ENCODE measurements around the gene CFAP77. TPM values are rescaled to one million over a fixed set of nuclear protein-coding genes. Genes with fewer than 3 reads are reported as not detected.

CFAP77 gene
- total RNA-seq, 4 donors from 2014 or later = 0.66 TPM; not detected in 3

DNA sequence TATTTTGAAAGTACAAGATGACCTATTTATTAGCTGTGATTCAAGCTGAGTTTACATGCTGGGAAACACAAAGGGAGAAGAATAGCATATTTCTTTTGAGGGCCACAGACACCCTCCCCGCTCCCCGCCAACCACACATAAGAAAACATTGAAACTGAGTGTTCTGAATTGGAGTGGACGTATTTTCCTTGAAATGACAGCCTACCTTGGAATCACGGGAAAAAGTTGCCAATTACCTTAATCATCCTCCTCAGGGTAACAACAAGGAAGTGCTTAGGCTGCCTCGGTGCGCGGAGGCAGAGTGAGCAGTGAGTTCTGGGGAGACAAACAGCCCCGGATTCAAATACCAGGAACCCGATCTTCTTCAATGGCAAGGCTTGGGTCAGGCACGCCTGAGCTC, 31.4 kb downstream of the CFAP77 start:
- no peaks in the 10 kb centered on the region for H3K36me3 ChIP-seq
- DNase-seq (ENCODE audit: low spot score in 2 of 2) = no peak
- TF ChIP-seq POLR2A (IDR thresholded peaks at IDR 0.05) (no peak), EP300 (IDR thresholded peaks at IDR 0.05) (no peak)
- TF ChIP-seq, protein P1, sequence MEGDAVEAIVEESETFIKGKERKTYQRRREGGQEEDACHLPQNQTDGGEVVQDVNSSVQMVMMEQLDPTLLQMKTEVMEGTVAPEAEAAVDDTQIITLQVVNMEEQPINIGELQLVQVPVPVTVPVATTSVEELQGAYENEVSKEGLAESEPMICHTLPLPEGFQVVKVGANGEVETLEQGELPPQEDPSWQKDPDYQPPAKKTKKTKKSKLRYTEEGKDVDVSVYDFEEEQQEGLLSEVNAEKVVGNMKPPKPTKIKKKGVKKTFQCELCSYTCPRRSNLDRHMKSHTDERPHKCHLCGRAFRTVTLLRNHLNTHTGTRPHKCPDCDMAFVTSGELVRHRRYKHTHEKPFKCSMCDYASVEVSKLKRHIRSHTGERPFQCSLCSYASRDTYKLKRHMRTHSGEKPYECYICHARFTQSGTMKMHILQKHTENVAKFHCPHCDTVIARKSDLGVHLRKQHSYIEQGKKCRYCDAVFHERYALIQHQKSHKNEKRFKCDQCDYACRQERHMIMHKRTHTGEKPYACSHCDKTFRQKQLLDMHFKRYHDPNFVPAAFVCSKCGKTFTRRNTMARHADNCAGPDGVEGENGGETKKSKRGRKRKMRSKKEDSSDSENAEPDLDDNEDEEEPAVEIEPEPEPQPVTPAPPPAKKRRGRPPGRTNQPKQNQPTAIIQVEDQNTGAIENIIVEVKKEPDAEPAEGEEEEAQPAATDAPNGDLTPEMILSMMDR (IDR thresholded peaks at IDR 0.05) = no peak
- no peaks in the 10 kb centered on the region for H3K4me1 ChIP-seq
- no peaks in the 10 kb centered on the region for H3K9me3 ChIP-seq
- H3K4me3 ChIP-seq = no peak overlapping the region
- peaks cover 0 to 63% of the 10 kb centered on the region in 2 donors for H3K27me3 ChIP-seq
- no peak overlapping the region for H3K27ac ChIP-seq
- 45 to 47% methylated on average over 10 of the region's 10 CpGs for WGBS, 2 donors

DNA sequence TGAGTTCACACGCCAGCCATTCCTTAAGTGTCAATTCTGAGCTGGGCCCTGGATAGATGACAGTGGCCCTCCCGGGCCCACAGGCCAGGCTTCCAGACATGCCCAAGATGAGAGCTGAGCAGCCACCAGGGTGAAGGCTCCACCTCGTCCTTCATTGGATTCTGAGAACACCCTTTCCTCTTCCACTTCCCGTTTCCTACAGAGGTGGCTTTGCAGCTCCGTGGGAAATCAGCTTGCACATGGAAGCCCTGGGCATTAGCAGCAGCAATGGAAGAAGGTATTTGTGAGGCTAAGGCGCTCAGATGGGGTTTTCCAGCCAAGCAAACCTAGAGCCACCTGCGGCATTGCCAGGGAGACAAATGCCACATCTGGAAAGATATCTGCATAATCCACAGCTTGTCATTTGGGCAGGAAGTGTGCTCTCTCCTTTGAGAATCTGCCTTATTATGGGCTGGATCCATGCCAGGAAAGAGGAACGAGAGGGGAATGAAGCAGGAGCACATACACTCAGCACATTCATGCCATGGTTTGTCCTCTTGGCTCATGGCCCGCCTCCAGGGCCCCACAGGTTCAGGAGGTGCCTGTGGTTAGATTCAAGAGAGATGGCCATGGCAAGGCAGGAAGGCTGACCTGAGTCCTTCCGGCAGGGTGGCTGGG, 34.1 kb downstream of the CFAP77 start:
- Histone ChIP-seq H3K4me1 (no peaks in the 10 kb centered on the region), H3K9me3 (no peaks in the 10 kb centered on the region), H3K27me3 (peaks cover 0 to 64% of the 10 kb centered on the region in 2 donors), H3K4me3 (no peak overlapping the region), H3K27ac (no peak overlapping the region), H3K36me3 (no peaks in the 10 kb centered on the region)
- TF ChIP-seq, protein P1 (IDR thresholded peaks at IDR 0.05) = no peak
- TF ChIP-seq EP300 (IDR thresholded peaks at IDR 0.05) (no peak), POLR2A (IDR thresholded peaks at IDR 0.05) (no peak)
- WGBS, 2 donors = 54 to 57% methylated on average over 10 of the region's 10 CpGs
- no peak for DNase-seq (ENCODE audit: low spot score in 2 of 2)

DNA sequence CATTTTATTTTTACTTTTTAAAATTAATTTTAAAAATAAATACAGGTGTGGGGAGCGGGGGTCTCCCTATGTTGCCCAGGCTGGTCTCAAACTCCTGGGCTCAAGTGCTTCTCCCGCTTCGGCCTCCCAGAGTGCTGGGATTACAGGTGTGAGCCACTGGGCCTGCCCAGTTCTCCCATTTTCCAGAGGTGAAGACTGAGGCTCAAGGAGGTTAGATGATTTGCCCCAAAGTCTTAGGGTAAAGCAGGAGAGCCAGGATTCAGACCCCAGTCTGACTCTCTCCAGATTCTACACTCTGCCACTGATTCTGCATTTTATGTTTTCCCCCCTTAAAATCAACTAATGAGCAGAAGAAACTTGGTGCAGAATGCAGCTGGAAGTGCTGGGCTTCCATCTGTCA, 36.9 kb downstream of the CFAP77 start:
- H3K4me3 ChIP-seq = no peak overlapping the region
- no peaks in the 10 kb centered on the region for H3K4me1 ChIP-seq
- peaks cover 0 to 41% of the 10 kb centered on the region in 2 donors for H3K27me3 ChIP-seq
- no peak overlapping the region for H3K27ac ChIP-seq
- H3K9me3 ChIP-seq = no peaks in the 10 kb centered on the region
- 97 to 100% methylated on average over 3 of the region's 3 CpGs for WGBS, 2 donors
- H3K36me3 ChIP-seq = no peaks in the 10 kb centered on the region
- DNase-seq (ENCODE audit: low spot score in 2 of 2) = no peak
- TF ChIP-seq EP300 (IDR thresholded peaks at IDR 0.05) (no peak), POLR2A (IDR thresholded peaks at IDR 0.05) (no peak)
- TF ChIP-seq, protein P1 (IDR thresholded peaks at IDR 0.05) = no peak

DNA sequence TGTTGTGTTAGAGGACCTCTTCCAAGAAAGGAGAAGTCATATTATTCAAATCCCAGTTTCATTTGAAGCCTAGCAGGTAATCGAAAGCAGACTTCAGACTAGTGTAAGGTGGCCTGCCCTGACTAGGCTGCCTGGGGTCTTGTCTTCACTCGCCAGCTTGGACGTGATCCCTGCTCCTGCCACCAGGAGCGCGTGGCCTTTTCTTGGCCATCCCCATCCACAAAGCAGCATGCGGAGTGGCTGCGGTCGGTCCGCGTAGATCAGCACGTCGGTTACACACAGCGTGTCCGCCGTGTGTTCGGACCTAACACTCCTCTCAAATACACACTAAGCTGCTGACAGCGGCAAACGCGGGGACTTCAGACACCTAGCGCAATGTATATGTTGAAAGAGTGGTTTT, 37.3 kb downstream of the CFAP77 start:
- Histone ChIP-seq H3K27ac (no peak overlapping the region), H3K36me3 (no peaks in the 10 kb centered on the region), H3K4me3 (no peak overlapping the region), H3K9me3 (no peaks in the 10 kb centered on the region), H3K27me3 (peaks cover 0 to 36% of the 10 kb centered on the region in 2 donors), H3K4me1 (no peaks in the 10 kb centered on the region)
- 57 to 60% methylated on average over 20 of the region's 20 CpGs for WGBS, 2 donors
- TF ChIP-seq EP300 (IDR thresholded peaks at IDR 0.05) (no peak), POLR2A (IDR thresholded peaks at IDR 0.05) (no peak)
- TF ChIP-seq, protein P1 (IDR thresholded peaks at IDR 0.05) = no peak
- no peak for DNase-seq (ENCODE audit: low spot score in 2 of 2)

DNA sequence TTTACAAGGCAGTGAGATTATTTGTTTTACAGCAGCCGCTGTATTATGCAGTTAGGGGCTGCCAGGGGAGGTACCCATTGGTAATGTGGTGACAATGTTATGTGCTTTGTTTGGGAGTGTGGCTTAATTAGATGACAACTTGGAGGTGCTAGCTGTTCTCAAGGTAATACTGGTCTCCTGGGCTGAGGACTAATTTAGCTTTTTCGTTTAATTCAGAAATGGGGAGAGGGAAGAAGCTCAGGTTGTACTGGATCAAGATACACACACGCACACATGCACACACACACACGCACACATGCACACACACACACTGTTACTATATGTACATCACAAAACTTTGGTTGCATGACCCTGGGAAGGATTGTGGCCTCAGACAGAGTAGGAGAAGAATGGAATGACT, 37.9 kb downstream of the CFAP77 start:
- H3K4me1 ChIP-seq = no peaks in the 10 kb centered on the region
- H3K4me3 ChIP-seq = no peak overlapping the region
- no peak for DNase-seq (ENCODE audit: low spot score in 2 of 2)
- TF ChIP-seq POLR2A (IDR thresholded peaks at IDR 0.05) (no peak), EP300 (IDR thresholded peaks at IDR 0.05) (no peak)
- TF ChIP-seq, protein P1 (IDR thresholded peaks at IDR 0.05) = no peak
- WGBS, 2 donors = 80 to 84% methylated on average over 4 of the region's 4 CpGs
- no peak overlapping the region for H3K27ac ChIP-seq
- no peaks in the 10 kb centered on the region for H3K36me3 ChIP-seq
- peaks cover 0 to 31% of the 10 kb centered on the region in 2 donors for H3K27me3 ChIP-seq
- no peaks in the 10 kb centered on the region for H3K9me3 ChIP-seq
